Lower lobe of right lung (tissue), 2 donors: Measurements from ENCODE around the gene PALLD. TPM values are rescaled to one million over a fixed set of nuclear protein-coding genes. Genes with fewer than 3 reads are reported as not detected.

Experiments used
- ATAC-seq, 2 donors: fragments of 200-7000 bp; cut with Tn5 transposase; one replicate each; pipeline ENCODE4 v1.9.1; 2020 to 2022; ENCODE audit warnings: mild to moderate bottlenecking in 2 of 2, moderate library complexity in 2 of 2
- DNase-seq: peaks from one replicate; pipeline ENCODE4 v3.0.0-alpha.2; 2020
- H3K27ac ChIP-seq: fragments of 200-600 bp; one replicate; pipeline ENCODE4 v1.8.0; 2022
- H3K27me3 ChIP-seq: fragments of 200-600 bp; one replicate; pipeline ENCODE4 v1.8.0; 2022; ENCODE audit warnings: low read depth
- H3K36me3 ChIP-seq: fragments of 200-600 bp; one replicate; pipeline ENCODE4 v1.8.0; 2022; ENCODE audit warnings: mild to moderate bottlenecking
- H3K4me1 ChIP-seq: fragments of 200-600 bp; one replicate; pipeline ENCODE4 v1.8.0; 2022
- H3K4me3 ChIP-seq: fragments of 200-600 bp; one replicate; pipeline ENCODE4 v1.8.0; 2022; ENCODE audit warnings: mild to moderate bottlenecking
- H3K9me3 ChIP-seq: fragments of 200-600 bp; one replicate; pipeline ENCODE4 v1.8.0; 2022
- CTCF ChIP-seq: fragments of 200-600 bp; IDR thresholded peaks from one replicate; pipeline ENCODE4 v1.8.0; 2022; ENCODE audit warnings: antibody characterized with exemption, mild to moderate bottlenecking
- intact Hi-C: fragments of 100-400 bp; cut with DNase I; formaldehyde crosslinking; loops from one replicate; pipeline ENCODE4 v1.11.0; 2022
- total RNA-seq: library from RNA; stranded (reverse); fragmentation: NEBNext Ultra II Directional; extraction: Animal tissue kit (Norgen Biotek cat#: 25700); gene quantifications from one replicate; pipeline ENCODE4 v1.2.1, GENCODE V29; 2021
- donor health status: DM: no; HTN: yes; CAD: no; lungs with severe emphysema.

PALLD gene
- total RNA-seq, 1 donor from 2014 or later, result 91.9 TPM

- Histone ChIP-seq H3K9me3 (no peaks in the 10 kb centered on the region), H3K27ac (no peak overlapping the region), H3K36me3 (no peaks in the 10 kb centered on the region), H3K27me3 (no peaks in the 10 kb centered on the region), H3K4me3 (no peak overlapping the region), H3K4me1 (peaks cover 6% of the 10 kb centered on the region)
- DNase-seq (no peak), ATAC-seq (peak; percentile 79 to 80)
- intact Hi-C loops, result no loop called here
- no peak for TF ChIP-seq CTCF
Observed at GRCh38 chr4:168560184-168561180, 63.6 kb downstream of the PALLD start.

- no peak for ATAC-seq
Observed at GRCh38 chr4:168562041-168562571, 65.3 kb downstream of the PALLD start.

DNA sequence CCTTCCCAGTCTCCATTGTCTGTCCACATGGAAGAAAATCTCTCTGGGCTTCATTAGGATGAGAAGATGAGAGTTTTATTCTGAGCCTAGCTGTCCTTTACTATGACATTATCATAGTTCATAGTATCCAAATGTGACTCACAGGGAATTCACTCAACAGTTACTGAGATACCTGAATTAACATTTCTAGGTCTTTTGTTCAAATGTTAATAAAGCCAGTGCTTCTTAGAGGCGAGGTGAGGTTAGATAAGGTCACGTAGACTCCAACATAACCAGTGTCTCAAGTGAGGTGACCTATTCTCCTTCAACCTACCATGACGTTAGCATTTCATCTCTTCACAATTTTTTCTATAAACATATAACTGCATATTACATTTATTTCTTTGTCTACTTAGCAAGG, 67.2 kb downstream of the PALLD start:
- H3K36me3 ChIP-seq, result no peaks in the 10 kb centered on the region
- peaks cover 6% of the 10 kb centered on the region for H3K4me1 ChIP-seq
- intact Hi-C loops, result no loop called here
- no peak overlapping the region for H3K4me3 ChIP-seq
- no peak overlapping the region for H3K27ac ChIP-seq
- no peak for ATAC-seq
- no peaks in the 10 kb centered on the region for H3K27me3 ChIP-seq
- DNase-seq, result no peak
- no peaks in the 10 kb centered on the region for H3K9me3 ChIP-seq
- TF ChIP-seq CTCF, result no peak

More at GRCh38 chr4:168562041-168562571, 65.3 kb downstream of the PALLD start:
- intact Hi-C loops, result no loop called here
- Histone ChIP-seq H3K4me1 (peaks cover 6% of the 10 kb centered on the region), H3K27ac (no peak overlapping the region), H3K9me3 (no peaks in the 10 kb centered on the region), H3K27me3 (no peaks in the 10 kb centered on the region), H3K4me3 (no peak overlapping the region), H3K36me3 (no peaks in the 10 kb centered on the region)
- no peak for DNase-seq
- TF ChIP-seq CTCF, result no peak

- Histone ChIP-seq H3K27me3 (no peaks in the 10 kb centered on the region), H3K36me3 (no peaks in the 10 kb centered on the region), H3K4me3 (no peak overlapping the region), H3K4me1 (peaks cover 13% of the 10 kb centered on the region), H3K27ac (no peak overlapping the region), H3K9me3 (no peaks in the 10 kb centered on the region)
- ATAC-seq (no peak), DNase-seq (no peak)
- intact Hi-C loops, result no loop called here
- TF ChIP-seq CTCF, result no peak
Observed at GRCh38 chr4:168565130-168565529, 68.3 kb downstream of the PALLD start.

DNA sequence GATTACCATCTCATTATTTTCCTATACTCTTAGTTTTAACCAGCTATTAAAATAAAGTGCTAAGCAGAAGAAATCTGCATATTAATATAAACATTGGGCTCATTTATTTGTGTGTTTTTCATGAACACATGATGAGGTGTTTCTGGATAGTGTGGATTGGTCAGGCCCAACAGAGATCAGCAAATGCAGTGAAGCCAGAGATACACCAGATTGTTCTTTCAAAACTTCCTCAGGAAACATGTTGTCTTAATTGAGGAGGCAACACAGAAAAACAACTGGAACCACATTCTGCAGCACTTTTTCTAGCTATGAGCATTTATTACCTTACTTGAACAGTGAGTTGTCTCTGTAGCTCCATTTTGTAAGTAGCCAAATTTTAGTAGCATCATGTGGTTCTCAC, 69.9 kb downstream of the PALLD start:
- TF ChIP-seq CTCF, result no peak
- H3K9me3 ChIP-seq, result no peaks in the 10 kb centered on the region
- no peak for ATAC-seq

More for the DNA sequence above, 69.9 kb downstream of the PALLD start:
- no peak for DNase-seq
- H3K4me1 ChIP-seq, result peaks cover 8% of the 10 kb centered on the region
- intact Hi-C loops, result no loop called here
- H3K36me3 ChIP-seq, result no peaks in the 10 kb centered on the region
- H3K27ac ChIP-seq, result no peak overlapping the region
- H3K27me3 ChIP-seq, result peaks cover 5% of the 10 kb centered on the region
- no peak overlapping the region for H3K4me3 ChIP-seq
